ENCODE data around the gene ZMYM1. TPM values are rescaled to one million over a fixed set of nuclear protein-coding genes. Genes with fewer than 3 reads are reported as not detected.
"Not testable (repeated sequence)": the region's sequence is repeated elsewhere in the genome, so short reads cannot be mapped to it uniquely, and the experiment has no call there.

Gene ZMYM1
- total RNA-seq, 1 experiment from 2014 or later: 51.1 TPM

GRCh38 chr1:35053433-35053832, 25.8 kb upstream of the ZMYM1 start:
- Histone ChIP-seq H3K27me3 (ENCODE audit: control insufficient read depth, insufficient read depth, low read length) (peaks cover 2% of the 10 kb centered on the region; the same call in 1 of the 2 replicates), H3K4me3 (ENCODE audit: insufficient read depth, low read depth, low read length) (no peak overlapping the region), H3K36me3 (replicated peaks; ENCODE audit: control insufficient read depth, insufficient read depth, low read length) (no peaks in the 10 kb centered on the region)
- DNase-seq: no peak

DNA sequence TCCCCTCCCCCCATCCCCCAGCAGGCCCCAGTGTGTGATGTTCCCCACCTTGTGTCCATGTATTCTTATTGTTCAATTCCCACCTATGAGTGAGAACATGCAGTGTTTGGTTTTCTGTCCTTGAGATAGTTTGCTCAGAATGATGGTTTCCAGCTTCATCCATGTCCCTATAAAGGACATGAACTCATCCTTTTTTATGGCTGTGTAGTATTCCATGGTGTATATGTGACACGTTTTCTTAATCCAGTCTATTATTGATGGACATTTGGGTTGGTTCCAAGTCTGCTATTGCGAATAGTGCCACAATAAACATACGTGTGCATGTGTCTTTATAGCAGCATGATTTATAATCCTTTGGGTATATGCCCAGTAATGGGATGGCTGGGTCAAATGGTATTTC, 24.9 kb upstream of the ZMYM1 start:
- H3K27me3 ChIP-seq (ENCODE audit: control insufficient read depth, insufficient read depth, low read length); DNase-seq; H3K36me3 ChIP-seq (replicated peaks; ENCODE audit: control insufficient read depth, insufficient read depth, low read length); H3K4me3 ChIP-seq (ENCODE audit: insufficient read depth, low read depth, low read length): not testable (repeated sequence)

- H3K4me3 ChIP-seq (ENCODE audit: insufficient read depth, low read depth, low read length); H3K27me3 ChIP-seq (ENCODE audit: control insufficient read depth, insufficient read depth, low read length); DNase-seq; H3K36me3 ChIP-seq (replicated peaks; ENCODE audit: control insufficient read depth, insufficient read depth, low read length): not testable (repeated sequence)
Observed at GRCh38 chr1:35058321-35058720, 20.9 kb upstream of the ZMYM1 start.

- no peak overlapping the region for H3K4me3 ChIP-seq (ENCODE audit: insufficient read depth, low read depth, low read length)
- H3K27me3 ChIP-seq (ENCODE audit: control insufficient read depth, insufficient read depth, low read length): no peaks in the 10 kb centered on the region
- no peak for DNase-seq
- no peaks in the 10 kb centered on the region for H3K36me3 ChIP-seq (replicated peaks; ENCODE audit: control insufficient read depth, insufficient read depth, low read length)
Observed at GRCh38 chr1:35058988-35059387, 20.2 kb upstream of the ZMYM1 start.

- Histone ChIP-seq H3K4me3 (ENCODE audit: insufficient read depth, low read depth, low read length) (no peak overlapping the region), H3K27me3 (ENCODE audit: control insufficient read depth, insufficient read depth, low read length) (no peaks in the 10 kb centered on the region), H3K36me3 (replicated peaks; ENCODE audit: control insufficient read depth, insufficient read depth, low read length) (no peaks in the 10 kb centered on the region)
- DNase-seq: no peak
Observed at GRCh38 chr1:35062518-35063196, 16.5 kb upstream of the ZMYM1 start.

DNA sequence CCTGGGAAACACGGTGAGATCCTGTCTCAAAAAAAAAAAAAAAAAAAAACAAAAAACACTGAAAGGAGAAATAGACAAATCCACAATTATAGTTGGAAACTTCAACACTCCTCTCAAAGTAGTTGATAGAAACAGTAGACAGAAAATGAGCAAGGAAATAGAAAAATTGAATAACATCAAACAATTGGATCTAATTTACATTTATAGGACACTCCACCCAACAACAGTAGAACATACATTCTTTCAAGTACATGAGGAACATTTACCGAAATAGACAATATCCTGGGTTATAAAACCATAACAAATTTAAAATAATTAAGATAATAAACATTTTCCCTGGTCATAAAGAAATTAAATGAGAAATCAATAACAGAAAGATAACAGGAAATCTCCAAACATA, 14.9 kb upstream of the ZMYM1 start:
- DNase-seq: no peak
- Histone ChIP-seq H3K27me3 (ENCODE audit: control insufficient read depth, insufficient read depth, low read length) (no peaks in the 10 kb centered on the region), H3K4me3 (ENCODE audit: insufficient read depth, low read depth, low read length) (no peak overlapping the region), H3K36me3 (replicated peaks; ENCODE audit: control insufficient read depth, insufficient read depth, low read length) (no peaks in the 10 kb centered on the region)

DNA sequence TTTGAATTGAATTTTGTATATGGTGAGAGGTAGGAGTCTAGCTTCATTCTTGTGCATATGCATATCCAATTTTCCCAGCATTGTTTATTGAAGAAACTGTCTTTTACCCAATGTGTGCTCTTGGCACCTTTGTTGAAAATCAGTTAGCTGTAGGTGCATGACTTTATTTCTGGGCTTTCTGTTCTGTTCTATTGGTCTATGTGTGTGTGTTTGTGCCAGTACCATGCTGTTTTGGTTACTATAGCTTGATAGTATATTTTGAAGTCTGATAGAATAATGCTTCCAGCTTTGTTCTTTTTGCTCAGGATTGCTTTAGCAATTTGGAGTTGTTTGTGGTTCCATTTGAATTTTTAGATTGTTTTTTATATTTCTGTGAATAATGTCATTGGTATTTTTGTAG, 9.4 kb upstream of the ZMYM1 start:
- Histone ChIP-seq H3K4me3 (ENCODE audit: insufficient read depth, low read depth, low read length) (no peak overlapping the region), H3K36me3 (replicated peaks; ENCODE audit: control insufficient read depth, insufficient read depth, low read length) (no peaks in the 10 kb centered on the region), H3K27me3 (ENCODE audit: control insufficient read depth, insufficient read depth, low read length) (no peaks in the 10 kb centered on the region)
- no peak for DNase-seq

DNA sequence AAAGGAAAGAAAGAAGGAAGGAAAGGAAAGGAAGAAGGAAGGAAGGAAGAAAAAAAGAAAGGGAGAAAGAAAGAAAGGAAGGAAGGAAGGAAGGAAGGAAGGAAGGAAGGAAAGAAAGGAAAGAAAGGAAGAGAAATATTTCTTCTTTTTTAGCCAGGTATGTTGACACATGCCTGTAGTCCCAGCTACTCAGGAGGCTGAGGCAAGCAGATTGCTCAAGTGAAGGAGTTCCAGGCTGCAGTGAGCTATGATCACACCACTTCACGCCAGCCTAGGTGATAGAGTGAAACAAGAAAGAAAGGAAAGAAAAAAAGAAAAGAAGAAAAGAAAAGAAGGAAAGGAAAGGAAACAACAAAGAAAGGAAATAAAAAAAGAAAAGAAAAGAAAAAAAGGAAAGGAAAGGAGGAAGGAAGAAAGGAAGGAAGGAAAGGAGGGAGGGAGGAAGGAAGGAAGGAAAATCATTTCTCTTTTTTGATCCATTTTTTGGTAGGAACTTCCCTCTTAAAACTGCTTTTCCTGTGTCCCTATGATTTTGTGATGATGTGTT, 5.8 kb upstream of the ZMYM1 start:
- no peaks in the 10 kb centered on the region for H3K36me3 ChIP-seq (replicated peaks; ENCODE audit: control insufficient read depth, insufficient read depth, low read length)
- DNase-seq: no peak
- H3K27me3 ChIP-seq (ENCODE audit: control insufficient read depth, insufficient read depth, low read length): no peaks in the 10 kb centered on the region
- H3K4me3 ChIP-seq (ENCODE audit: insufficient read depth, low read depth, low read length): no peak overlapping the region

DNA sequence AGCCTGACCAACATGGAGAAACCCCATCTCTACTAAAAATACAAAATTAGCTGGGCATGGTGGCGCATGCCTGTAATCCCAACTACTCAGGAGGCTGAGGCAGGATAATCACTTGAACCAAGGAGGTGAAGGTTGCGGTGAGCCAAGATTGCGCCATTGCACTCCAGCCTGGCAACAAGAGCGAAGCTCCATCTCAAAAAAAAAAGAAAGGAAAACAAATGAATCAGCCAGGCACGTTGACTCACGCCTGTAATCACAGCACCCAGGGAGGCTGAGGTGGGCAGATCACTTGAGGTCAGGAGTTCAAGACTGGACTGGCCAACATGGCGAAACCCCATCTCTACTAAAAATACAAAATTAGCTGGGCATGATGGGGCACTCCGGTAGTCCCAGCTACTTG, 2.8 kb upstream of the ZMYM1 start:
- DNase-seq; H3K4me3 ChIP-seq (ENCODE audit: insufficient read depth, low read depth, low read length); H3K27me3 ChIP-seq (ENCODE audit: control insufficient read depth, insufficient read depth, low read length); H3K36me3 ChIP-seq (replicated peaks; ENCODE audit: control insufficient read depth, insufficient read depth, low read length): not testable (repeated sequence)

GRCh38 chr1:35080171-35080854, 1.1 kb downstream of the ZMYM1 start:
- Histone ChIP-seq H3K4me3 (ENCODE audit: insufficient read depth, low read depth, low read length) (peak overlapping the region; percentile 76), H3K36me3 (replicated peaks; ENCODE audit: control insufficient read depth, insufficient read depth, low read length) (peaks cover 1% of the 10 kb centered on the region; the same call in 1 of the 2 replicates), H3K27me3 (ENCODE audit: control insufficient read depth, insufficient read depth, low read length) (no peaks in the 10 kb centered on the region)
- no peak for DNase-seq

GRCh38 chr1:35085421-35085820, 6.2 kb downstream of the ZMYM1 start:
- no peak for DNase-seq
- Histone ChIP-seq H3K27me3 (ENCODE audit: control insufficient read depth, insufficient read depth, low read length) (no peaks in the 10 kb centered on the region), H3K4me3 (ENCODE audit: insufficient read depth, low read depth, low read length) (no peak overlapping the region), H3K36me3 (replicated peaks; ENCODE audit: control insufficient read depth, insufficient read depth, low read length) (peaks cover 1% of the 10 kb centered on the region)

DNA sequence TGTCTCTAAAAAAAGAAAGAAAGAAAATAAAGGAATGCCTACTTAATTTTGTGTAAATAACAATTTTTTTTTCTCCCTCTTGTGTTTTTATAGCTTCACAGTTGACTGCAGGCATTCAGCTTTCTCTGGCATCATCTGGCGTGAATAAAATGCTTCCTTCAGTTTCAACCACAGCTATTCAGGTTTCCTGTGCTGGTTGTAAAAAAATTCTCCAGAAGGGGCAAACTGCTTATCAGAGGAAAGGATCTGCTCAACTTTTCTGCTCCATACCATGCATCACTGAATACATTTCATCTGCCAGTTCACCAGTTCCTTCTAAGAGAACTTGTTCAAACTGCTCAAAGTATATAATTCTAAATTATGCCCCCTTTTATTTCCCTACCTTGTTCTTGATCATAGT, 18.0 kb downstream of the ZMYM1 start:
- no peak overlapping the region for H3K4me3 ChIP-seq (ENCODE audit: insufficient read depth, low read depth, low read length)
- DNase-seq: no peak
- H3K27me3 ChIP-seq (ENCODE audit: control insufficient read depth, insufficient read depth, low read length): no peaks in the 10 kb centered on the region
- H3K36me3 ChIP-seq (replicated peaks; ENCODE audit: control insufficient read depth, insufficient read depth, low read length): peaks cover 37% of the 10 kb centered on the region

DNA sequence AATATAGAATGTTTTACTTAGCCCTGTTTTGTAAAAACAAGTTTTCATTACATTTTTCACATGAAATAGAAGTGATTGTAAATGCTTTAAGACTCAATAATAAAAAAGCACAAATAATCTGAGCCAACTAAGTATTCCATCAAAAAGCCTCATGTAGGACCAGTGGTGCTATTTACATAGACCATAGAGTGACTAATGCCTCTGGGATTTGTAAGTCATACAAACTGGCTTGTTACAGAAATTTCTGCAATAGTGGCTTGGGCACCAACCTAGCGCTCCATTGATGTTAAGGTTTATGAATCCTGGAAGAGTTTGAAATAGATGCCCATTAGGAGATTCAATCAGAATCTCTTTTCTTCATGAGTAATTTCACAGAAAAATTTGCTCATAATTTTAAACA, 31.9 kb downstream of the ZMYM1 start:
- Histone ChIP-seq H3K4me3 (ENCODE audit: insufficient read depth, low read depth, low read length) (no peak overlapping the region), H3K36me3 (replicated peaks; ENCODE audit: control insufficient read depth, insufficient read depth, low read length) (peaks cover 15% of the 10 kb centered on the region), H3K27me3 (ENCODE audit: control insufficient read depth, insufficient read depth, low read length) (no peaks in the 10 kb centered on the region)
- DNase-seq: no peak

DNA sequence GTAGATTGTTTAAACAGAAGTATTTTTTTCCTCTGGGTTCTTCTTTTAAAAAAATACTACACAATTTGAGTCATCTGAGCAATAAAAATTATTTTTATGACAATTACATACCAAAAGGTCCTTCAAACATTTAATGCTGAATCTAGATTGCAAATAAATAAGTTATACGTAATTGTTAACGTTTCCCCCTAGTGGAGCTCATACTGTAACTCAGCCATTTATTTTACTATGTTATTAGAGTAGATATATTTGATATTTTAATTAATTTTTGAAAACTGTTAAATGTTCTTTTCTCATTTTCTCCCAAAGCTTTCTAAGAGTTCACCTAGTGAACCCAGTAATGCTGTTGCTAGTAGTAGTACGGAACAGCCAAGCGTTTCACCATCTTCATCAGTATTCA, 33.5 kb downstream of the ZMYM1 start:
- Histone ChIP-seq H3K36me3 (replicated peaks; ENCODE audit: control insufficient read depth, insufficient read depth, low read length) (peaks cover 15% of the 10 kb centered on the region), H3K4me3 (ENCODE audit: insufficient read depth, low read depth, low read length) (no peak overlapping the region), H3K27me3 (ENCODE audit: control insufficient read depth, insufficient read depth, low read length) (no peaks in the 10 kb centered on the region)
- DNase-seq: no peak
